Astrocyte (in vitro differentiated cells and primary cell): Measurements from ENCODE around the gene PTPRD.

ENCODE experiments used
- CTCF ChIP-seq: IDR thresholded peaks from 2 replicates; pipeline ENCODE4 v1.5.1; 2011; ENCODE audit warnings: low read depth, mild to moderate bottlenecking, inconsistent platforms, low read length, moderate library complexity; ENCODE audit not compliant: insufficient read depth
- EZH2 ChIP-seq: IDR thresholded peaks from 2 replicates; pipeline ENCODE4 v1.6.1; 2012; ENCODE audit warnings: mild to moderate bottlenecking, low read length, inconsistent platforms; ENCODE audit not compliant: insufficient read depth

GRCh38 chr9:8684978-8685708, 1927.7 kb downstream of the PTPRD start:
- TF ChIP-seq CTCF (no peak), EZH2 (no peak)
